Natural killer cell treated with Interleukin-12 subunit alpha and Interleukin-12 subunit beta and Interleukin-15 and Interleukin-18, amount 100 ng/mL, for 72 hours (primary cell): ENCODE results near the gene PMIS2. TPM values are rescaled to one million over a fixed set of nuclear protein-coding genes. Genes with fewer than 3 reads are reported as not detected.
A peak's percentile ranks its signal among the peaks of the same experiment; 100 is the strongest.

Experiments
- ATAC-seq, 2 donors: fragments of 150-1000 bp; cut with Tn5 transposase in 1 of 2; sonication (Bioruptor Pico), chemical (Tn5 transposase) in 1 of 2; 2 replicates each; pipeline ENCODE4 v1.10.0; 2021
- DNase-seq: peaks from one replicate; pipeline ENCODE4 v3.0.0; 2022; ENCODE audit warnings: low spot score
- H3K27ac Mint-ChIP-seq, 2 donors: 1 replicate in 1 of 2; 2 replicates in 1 of 2; pipeline ENCODE4 v1.8.0; 2022; ENCODE audit warnings: mixed read lengths in 2 of 2, mild to moderate bottlenecking in 1 of 2, moderate library complexity in 1 of 2
- H3K27me3 Mint-ChIP-seq, 2 donors: 1 replicate in 1 of 2; 2 replicates in 1 of 2; pipeline ENCODE4 v1.8.0; 2022; ENCODE audit warnings: mixed read lengths in 2 of 2
- H3K36me3 Mint-ChIP-seq: one replicate; pipeline ENCODE4 v1.8.0; 2022; ENCODE audit warnings: mixed read lengths
- H3K4me1 Mint-ChIP-seq, 2 donors: 1 replicate in 1 of 2; 2 replicates in 1 of 2; pipeline ENCODE4 v1.8.0; 2022; ENCODE audit warnings: low read depth in 2 of 2, mixed read lengths in 2 of 2, mild to moderate bottlenecking in 1 of 2
- H3K4me3 Mint-ChIP-seq: one replicate; pipeline ENCODE4 v1.8.0; 2022; ENCODE audit warnings: mixed read lengths
- H3K9me3 Mint-ChIP-seq: 2 replicates; pipeline ENCODE4 v1.8.0; 2022; ENCODE audit warnings: mixed read lengths
- total RNA-seq, 2 donors: library from RNA; stranded (reverse); gene quantifications; one replicate each; pipeline ENCODE4 v1.2.3, GENCODE V29; 2022

Gene PMIS2
- total RNA-seq, 2 donors from 2014 or later, result not detected

- H3K27me3 Mint-ChIP-seq, result no peaks in the 10 kb centered on the region
- H3K4me3 Mint-ChIP-seq, result no peak overlapping the region
- ATAC-seq (no peak), DNase-seq (no peak)
- no peak overlapping the region for H3K27ac Mint-ChIP-seq
- no peaks in the 10 kb centered on the region for H3K9me3 Mint-ChIP-seq
- peaks cover 0 to 12% of the 10 kb centered on the region in 2 donors for H3K4me1 Mint-ChIP-seq
- no peaks in the 10 kb centered on the region for H3K36me3 Mint-ChIP-seq
Observed at GRCh38 chr19:35615036-35615435, 29.1 kb downstream of the PMIS2 start.

DNA sequence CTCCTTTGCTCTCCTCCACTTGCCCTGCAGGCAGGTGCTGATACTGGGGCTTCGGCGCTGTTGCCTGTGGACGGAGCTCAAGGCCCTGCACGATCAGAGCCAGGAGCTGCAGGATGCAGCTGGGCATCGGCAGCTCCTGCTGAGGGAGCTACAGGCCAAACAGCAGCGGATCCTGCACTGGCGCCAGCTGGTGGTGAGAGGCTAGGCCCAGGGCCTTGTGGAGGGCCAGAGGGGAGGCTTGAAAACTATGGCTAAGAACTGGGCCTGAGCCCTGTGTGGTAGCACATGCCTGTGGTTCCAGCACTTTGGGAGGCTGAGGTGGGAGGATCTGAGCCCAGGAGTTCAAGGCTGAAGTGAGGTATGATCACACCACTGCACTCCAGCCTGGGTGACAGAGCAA lies 32.9 kb downstream of the PMIS2 start:
- Mint-ChIP-seq H3K36me3 (no peaks in the 10 kb centered on the region), H3K9me3 (no peaks in the 10 kb centered on the region), H3K4me3 (no peak overlapping the region), H3K4me1 (peaks cover 0 to 2% of the 10 kb centered on the region in 2 donors), H3K27me3 (no peaks in the 10 kb centered on the region), H3K27ac (no peak overlapping the region)
- DNase-seq (no peak), ATAC-seq (no peak)

DNA sequence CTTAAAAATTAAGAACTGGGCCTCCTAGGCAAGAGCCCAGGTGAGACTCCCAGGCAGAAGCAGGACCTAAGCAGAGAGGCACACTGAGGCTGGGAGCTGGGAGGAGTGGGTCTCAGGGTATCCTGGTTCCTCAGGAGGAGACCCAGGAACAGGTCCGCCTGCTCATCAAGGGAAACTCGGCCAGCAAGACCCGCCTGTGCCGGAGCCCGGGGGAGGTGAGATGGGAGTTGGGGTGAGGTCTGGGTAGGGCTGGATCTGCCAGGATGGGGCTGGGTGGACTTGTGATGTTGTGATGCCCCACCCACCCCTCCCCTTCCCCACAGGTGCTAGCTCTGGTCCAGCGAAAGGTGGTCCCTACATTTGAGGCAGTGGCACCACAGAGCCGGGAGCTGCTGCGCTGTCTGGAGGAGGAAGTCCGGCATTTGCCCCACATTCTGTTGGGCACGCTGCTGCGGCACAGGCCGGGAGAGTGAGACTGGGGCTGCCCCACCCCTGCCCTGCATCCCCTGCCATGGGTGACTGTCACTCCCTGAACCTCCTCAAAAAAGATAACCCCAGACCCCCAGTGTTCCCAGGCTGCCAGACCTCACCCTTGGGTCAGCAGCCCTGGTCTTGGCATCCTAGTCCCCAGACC lies 33.4 kb downstream of the PMIS2 start:
- no peaks in the 10 kb centered on the region for H3K36me3 Mint-ChIP-seq
- no peaks in the 10 kb centered on the region for H3K4me1 Mint-ChIP-seq

GRCh38 chr19:35620001-35620400 lies 34.0 kb downstream of the PMIS2 start:
- ATAC-seq, result no peak
- H3K36me3 Mint-ChIP-seq, result no peaks in the 10 kb centered on the region
- no peaks in the 10 kb centered on the region for H3K4me1 Mint-ChIP-seq
- H3K9me3 Mint-ChIP-seq, result no peaks in the 10 kb centered on the region
- no peak overlapping the region for H3K27ac Mint-ChIP-seq
- no peaks in the 10 kb centered on the region for H3K27me3 Mint-ChIP-seq
- H3K4me3 Mint-ChIP-seq, result no peak overlapping the region
- no peak for DNase-seq

More for the DNA sequence above, 33.4 kb downstream of the PMIS2 start:
- H3K9me3 Mint-ChIP-seq, result no peaks in the 10 kb centered on the region
- no peaks in the 10 kb centered on the region for H3K27me3 Mint-ChIP-seq
- H3K4me3 Mint-ChIP-seq, result no peak overlapping the region
- no peak for DNase-seq
- no peak for ATAC-seq
- no peak overlapping the region for H3K27ac Mint-ChIP-seq

GRCh38 chr19:35621708-35622107 lies 35.7 kb downstream of the PMIS2 start:
- Mint-ChIP-seq H3K27me3 (no peaks in the 10 kb centered on the region), H3K9me3 (no peaks in the 10 kb centered on the region), H3K27ac (no peak overlapping the region), H3K36me3 (no peaks in the 10 kb centered on the region), H3K4me1 (no peaks in the 10 kb centered on the region), H3K4me3 (no peak overlapping the region)
- DNase-seq (no peak), ATAC-seq (no peak)

DNA sequence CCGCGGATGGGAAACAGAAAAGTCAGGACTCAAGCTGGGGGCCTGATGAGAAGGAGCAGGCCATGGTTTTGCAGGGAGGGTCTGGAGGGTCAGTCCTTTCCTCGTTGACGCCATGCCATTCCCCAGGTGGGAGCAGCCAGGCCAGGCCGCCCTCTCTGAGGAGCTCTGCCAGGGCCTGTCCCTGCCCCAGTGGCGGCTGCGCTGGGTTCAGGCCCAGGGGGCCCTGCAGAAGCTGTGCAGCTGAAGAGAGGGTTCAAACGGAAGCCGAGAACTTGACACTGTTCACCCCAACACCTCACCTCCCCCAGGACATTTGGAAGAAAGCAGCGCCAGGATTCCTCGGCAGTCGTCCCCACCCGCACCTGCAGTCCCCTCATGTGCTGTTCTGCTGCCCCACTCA lies 36.8 kb downstream of the PMIS2 start:
- H3K27ac Mint-ChIP-seq, result no peak overlapping the region
- no peaks in the 10 kb centered on the region for H3K4me1 Mint-ChIP-seq
- H3K36me3 Mint-ChIP-seq, result no peaks in the 10 kb centered on the region
- DNase-seq (no peak), ATAC-seq (no peak)
- no peaks in the 10 kb centered on the region for H3K9me3 Mint-ChIP-seq
- H3K4me3 Mint-ChIP-seq, result no peak overlapping the region
- no peaks in the 10 kb centered on the region for H3K27me3 Mint-ChIP-seq

GRCh38 chr19:35623327-35624010 lies 37.5 kb downstream of the PMIS2 start:
- Mint-ChIP-seq H3K9me3 (no peaks in the 10 kb centered on the region), H3K27me3 (no peaks in the 10 kb centered on the region), H3K36me3 (no peaks in the 10 kb centered on the region), H3K4me3 (no peak overlapping the region), H3K4me1 (peaks cover 3 to 4% of the 10 kb centered on the region in 2 donors), H3K27ac (no peak overlapping the region)
- ATAC-seq (no peak), DNase-seq (no peak)

GRCh38 chr19:35628264-35628564 lies 42.2 kb downstream of the PMIS2 start:
- Mint-ChIP-seq H3K4me3 (peak overlapping the region; percentile 96), H3K4me1 (peaks cover 21 to 26% of the 10 kb centered on the region in 2 donors), H3K27ac (peak overlapping the region; percentile 85 to 98), H3K27me3 (no peaks in the 10 kb centered on the region), H3K9me3 (no peaks in the 10 kb centered on the region), H3K36me3 (peaks cover 20% of the 10 kb centered on the region)
- DNase-seq (no peak), ATAC-seq (no peak)

GRCh38 chr19:35628565-35629331 lies 42.8 kb downstream of the PMIS2 start, which contains the start of gene RBM42:
Gene RBM42, plus strand, starts transcription at chr19:35629036. Its CDS starts 118 bp downstream, at chr19:35629154.
- Mint-ChIP-seq H3K9me3 (no peaks in the 10 kb centered on the region), H3K27ac (peak within 1 kb of the TSS; percentile 85 to 98), H3K4me1 (peaks cover 21 to 28% of the 10 kb centered on the region in 2 donors), H3K36me3 (peaks cover 24% of the 10 kb centered on the region), H3K4me3 (peak within 1 kb of the TSS; percentile 96), H3K27me3 (no peaks in the 10 kb centered on the region)
- ATAC-seq (peak; percentile 100), DNase-seq (peak; percentile 97)

DNA sequence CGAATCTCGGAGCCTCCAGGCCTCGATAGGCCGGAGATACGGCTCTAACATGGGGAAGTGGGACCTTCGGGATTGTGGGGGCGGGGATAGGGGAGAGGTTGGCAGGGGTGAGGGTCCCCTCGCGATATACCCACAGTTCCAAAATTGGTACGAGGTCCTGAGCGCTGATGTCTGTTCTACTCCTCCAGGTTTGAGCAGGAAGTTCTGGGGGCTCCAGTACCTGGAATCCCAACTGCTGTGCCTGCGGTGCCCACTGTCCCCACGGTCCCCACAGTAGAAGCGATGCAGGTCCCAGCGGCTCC lies 43.3 kb downstream of the PMIS2 start:
- Mint-ChIP-seq H3K27me3 (no peaks in the 10 kb centered on the region), H3K27ac (peak overlapping the region; percentile 85 to 98), H3K36me3 (peaks cover 24% of the 10 kb centered on the region), H3K4me3 (peak overlapping the region; percentile 96), H3K9me3 (no peaks in the 10 kb centered on the region), H3K4me1 (peaks cover 21 to 28% of the 10 kb centered on the region in 2 donors)
- ATAC-seq, result no peak
- DNase-seq, result no peak

DNA sequence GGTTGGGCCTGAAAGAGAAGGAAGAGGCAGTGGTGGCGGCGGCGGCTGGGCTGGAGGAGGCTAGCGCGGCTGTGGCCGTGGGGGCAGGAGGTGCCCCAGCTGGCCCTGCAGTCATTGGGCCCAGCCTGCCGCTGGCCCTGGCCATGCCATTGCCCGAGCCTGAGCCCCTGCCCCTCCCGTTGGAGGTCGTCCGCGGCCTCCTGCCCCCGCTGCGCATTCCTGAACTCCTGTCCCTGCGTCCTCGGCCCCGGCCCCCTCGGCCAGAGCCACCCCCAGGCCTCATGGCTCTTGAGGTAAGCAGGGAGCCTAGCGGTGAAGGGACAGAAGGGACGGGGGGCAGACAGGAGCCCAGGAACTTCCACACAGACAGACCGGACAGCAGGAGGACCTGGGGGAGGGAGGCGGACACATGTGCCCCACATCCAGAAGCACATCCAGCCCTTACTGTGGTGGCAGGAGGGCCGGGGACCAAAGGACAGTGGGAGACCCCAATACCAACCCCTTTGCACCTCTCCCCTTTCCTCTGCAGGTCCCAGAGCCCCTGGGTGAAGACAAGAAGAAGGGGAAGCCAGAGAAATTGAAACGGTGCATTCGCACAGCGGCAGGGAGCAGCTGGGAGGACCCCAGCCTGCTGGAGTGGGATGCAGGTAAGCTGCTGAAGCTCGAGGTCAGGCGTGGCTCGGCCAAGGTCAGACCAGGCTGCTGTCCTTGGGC lies 47.9 kb downstream of the PMIS2 start:
- no peaks in the 10 kb centered on the region for H3K9me3 Mint-ChIP-seq
- H3K27ac Mint-ChIP-seq, result peak overlapping the region in 1 of 2 donors; percentile 35
- no peak for DNase-seq
- peaks cover 28% of the 10 kb centered on the region for H3K36me3 Mint-ChIP-seq
- no peaks in the 10 kb centered on the region for H3K27me3 Mint-ChIP-seq
- H3K4me3 Mint-ChIP-seq, result no peak overlapping the region
- peaks cover 12 to 24% of the 10 kb centered on the region in 2 donors for H3K4me1 Mint-ChIP-seq
- ATAC-seq, result no peak

GRCh38 chr19:35636651-35637050 lies 50.7 kb downstream of the PMIS2 start:
- Mint-ChIP-seq H3K4me3 (no peak overlapping the region), H3K36me3 (peaks cover 15% of the 10 kb centered on the region), H3K27me3 (no peaks in the 10 kb centered on the region), H3K9me3 (no peaks in the 10 kb centered on the region), H3K27ac (no peak overlapping the region), H3K4me1 (peaks cover 11 to 20% of the 10 kb centered on the region in 2 donors)
- ATAC-seq, result peak in 1 of 2 donors; percentile 37
- peak; percentile 8 for DNase-seq
